Right renal pelvis (tissue), 4 donors: Measurements from ENCODE around the gene C22orf42. TPM values are rescaled to one million over a fixed set of nuclear protein-coding genes. Genes with fewer than 3 reads are reported as not detected.
"Not testable (repeated sequence)": the region's sequence is repeated elsewhere in the genome, so short reads cannot be mapped to it uniquely, and the experiment has no call there.

ENCODE experiments used
- DNase-seq, 4 donors: peaks; one replicate each; pipeline ENCODE4 v3.0.0-alpha.2; 2013; ENCODE audit warnings: low read depth in 4 of 4, low spot score in 3 of 4, missing footprints in 1 of 4
- polyA plus RNA-seq, 4 donors: library from polyadenylated mRNA; unstranded; fragments of 120-200 nt; gene quantifications; one replicate each; pipeline ENCODE4 v1.2.1, GENCODE V29; 2013; ENCODE audit not compliant: insufficient read length in 4 of 4

C22orf42 gene
- polyA plus RNA-seq, 4 donors = not detected

DNA sequence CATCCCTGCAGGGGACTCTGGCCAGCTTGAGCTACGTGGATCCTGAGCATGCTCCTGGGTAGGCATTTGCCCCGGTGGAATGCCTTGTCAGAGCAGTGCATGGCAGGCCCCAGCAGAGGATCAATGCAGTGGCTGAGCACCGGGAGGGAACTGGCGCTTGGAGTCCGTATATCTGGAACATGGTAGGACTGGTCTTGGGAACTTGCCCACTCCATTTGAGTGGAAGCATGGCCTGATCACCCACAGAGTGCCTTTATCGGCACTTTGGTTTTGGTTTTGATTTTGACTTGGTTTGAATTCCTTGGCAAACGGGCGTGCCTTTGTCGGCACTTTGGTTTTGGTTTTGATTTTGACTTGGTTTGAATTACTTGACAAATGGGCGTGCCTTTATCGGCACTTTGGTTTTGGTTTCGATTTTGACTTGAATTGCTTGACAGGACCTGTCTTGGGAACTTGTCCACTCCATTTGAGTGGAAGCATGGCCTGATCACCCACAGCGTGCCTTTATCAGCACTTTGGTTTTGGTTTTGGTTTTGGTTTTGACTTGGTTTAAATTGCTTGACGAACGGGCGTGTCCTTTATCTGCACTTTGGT is 21.3 kb downstream of the C22orf42 start:
- not testable (repeated sequence) for DNase-seq

DNA sequence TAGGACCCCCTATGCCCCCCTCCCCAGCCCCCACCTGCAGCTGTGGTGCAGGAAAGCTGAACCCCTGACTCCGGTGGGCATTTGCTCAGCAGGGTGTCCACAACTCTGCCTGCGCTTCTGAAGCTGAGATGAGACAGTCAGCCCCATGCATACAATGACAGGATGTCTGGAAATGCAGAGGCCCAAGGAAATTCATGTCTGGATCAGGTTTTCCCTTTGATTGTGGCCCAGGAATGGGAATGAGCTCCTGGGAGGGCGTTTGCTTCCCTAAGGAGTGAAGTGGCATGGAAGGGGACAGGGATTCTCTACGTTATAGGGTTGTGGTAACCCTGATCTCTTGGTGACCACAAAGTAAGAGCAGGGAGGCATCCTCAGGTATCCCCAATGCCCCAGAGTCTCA is 22.2 kb downstream of the C22orf42 start:
- not testable (repeated sequence) for DNase-seq

DNA sequence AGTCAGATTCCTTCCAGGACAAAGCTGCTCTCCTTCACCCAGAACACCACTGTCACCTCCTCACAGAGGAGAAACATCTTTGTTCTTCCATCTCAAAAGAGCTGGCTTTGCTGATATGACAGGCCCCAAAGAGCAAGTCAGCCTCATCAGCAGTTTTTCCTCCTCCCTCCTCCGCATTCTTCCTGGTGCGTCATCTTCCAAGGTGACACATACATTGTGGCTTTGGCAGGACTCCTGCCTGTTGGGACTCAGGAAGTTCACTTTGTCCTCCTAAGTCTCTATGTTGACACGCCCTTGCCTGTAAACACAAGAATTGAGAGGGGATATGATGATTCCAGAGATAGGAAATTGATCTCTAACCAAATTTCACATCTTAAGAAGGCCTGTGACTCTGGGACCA is 23.1 kb downstream of the C22orf42 start:
- DNase-seq = not testable (repeated sequence)

DNA sequence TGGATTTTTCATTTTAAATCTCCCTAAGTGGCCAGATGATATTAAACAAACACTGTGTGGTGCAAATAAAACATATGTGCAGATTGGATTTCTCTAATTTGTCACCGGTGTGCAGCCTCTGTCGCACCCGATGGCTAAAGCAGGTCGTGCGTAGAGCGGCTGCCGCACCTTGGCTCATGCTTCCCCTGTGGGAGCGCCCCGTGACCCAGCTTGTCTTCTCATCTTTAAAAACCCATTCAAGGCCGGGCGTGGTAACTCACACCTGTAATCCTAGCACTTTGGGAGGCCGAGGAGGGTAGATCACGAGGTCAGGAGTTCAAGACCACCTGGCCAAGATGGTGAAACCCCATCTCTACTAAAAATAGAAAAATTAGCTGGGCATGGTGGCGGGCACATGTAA is 24.3 kb downstream of the C22orf42 start:
- DNase-seq = not testable (repeated sequence)

DNA sequence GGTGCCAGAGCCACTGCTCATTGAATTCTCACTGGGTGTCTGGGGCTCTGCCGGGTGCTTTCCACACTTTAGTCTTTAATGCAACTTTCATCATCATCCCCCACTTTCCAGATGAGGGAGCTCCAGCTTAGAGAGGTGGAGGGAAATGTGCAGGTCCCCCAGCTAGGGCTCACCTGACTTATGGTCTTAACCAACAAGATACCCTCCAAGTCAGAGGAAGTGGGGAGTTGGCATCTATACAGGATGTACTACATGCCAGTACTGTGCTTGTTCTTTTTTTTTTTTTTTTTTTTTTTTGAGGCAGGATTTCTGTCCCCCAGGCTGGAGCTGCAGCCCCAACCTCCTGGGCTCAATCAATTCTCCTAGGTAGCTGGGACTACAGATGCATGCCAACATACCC is 26.3 kb downstream of the C22orf42 start:
- no peak for DNase-seq

DNA sequence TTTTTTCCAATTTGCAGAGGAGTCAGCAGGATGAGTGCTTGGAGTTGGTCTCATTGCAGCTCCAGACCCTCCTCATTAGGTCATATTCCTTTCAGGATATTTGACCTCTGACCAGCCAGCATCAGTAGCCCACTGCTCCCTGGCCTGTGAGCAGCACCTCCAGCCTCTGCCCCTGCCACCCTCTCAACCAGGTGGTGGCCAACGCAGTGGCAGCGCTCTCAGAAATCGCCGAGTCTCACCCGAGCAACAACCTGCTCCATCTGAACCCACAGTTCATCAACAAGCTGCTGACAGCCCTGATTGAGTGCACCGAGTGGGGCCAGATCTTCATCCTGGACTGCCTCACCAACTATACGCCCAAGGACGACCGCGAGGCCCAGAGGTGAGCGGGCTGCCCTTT is 27.0 kb downstream of the C22orf42 start:
- DNase-seq = no peak

DNA sequence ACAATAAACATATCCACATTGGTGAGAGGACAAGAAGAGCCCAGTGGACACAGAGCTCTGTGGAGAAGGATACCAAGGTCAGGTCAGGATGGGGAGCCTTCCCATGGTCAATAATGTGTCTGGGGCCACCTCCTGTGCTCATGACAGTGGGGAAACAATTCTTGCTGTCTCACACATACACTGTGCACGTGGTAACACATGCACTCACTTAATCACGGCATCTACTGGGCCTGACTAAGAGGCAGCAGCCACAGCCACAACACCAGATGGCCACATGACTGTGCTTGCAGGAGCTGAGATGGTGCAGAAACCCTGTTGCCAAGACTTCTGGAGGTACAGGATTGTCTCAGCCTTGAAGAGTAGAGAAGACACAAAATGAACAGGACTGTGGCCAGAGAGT is 28.6 kb downstream of the C22orf42 start:
- no peak for DNase-seq

DNA sequence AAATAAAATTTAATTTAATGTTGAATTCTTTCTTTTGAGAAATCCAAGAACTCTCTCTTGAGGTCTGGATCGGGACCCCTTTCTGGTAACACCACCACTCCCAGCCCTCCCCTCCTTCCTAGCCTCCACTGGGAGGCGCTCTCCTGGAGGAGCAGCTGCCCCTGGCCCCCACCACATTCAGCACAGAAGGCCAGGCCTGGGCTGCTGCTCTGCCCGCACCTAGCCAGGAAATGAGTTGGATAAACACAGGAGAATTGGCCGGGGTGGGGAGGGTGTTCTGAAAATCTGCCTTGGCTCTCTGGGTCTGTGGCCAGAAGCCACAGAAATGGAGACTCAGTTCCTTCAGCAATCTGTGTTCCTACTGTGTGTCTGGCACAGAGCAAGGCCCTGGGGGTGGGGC is 31.2 kb downstream of the C22orf42 start:
- DNase-seq = no peak

DNA sequence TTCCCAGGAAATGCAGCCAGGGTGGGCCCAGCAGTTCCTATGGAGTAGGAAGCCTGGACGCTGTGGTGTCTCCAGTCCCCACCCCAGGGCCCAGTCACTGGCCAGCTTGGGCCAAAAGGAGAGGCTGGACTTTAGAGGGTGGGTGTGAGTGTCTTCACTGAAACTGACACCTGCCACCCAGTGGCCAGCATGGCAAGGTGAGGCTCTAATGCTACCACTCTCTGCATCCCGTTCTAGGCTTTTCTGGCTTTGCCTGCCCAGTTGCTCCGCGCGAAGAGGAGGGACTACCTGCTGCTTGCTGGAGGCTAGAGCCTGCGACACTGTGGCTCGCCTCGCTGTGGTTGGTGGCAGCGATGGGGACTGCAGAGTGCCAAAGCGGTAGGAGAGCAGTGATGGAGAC is 35.4 kb downstream of the C22orf42 start:
- no peak for DNase-seq

DNA sequence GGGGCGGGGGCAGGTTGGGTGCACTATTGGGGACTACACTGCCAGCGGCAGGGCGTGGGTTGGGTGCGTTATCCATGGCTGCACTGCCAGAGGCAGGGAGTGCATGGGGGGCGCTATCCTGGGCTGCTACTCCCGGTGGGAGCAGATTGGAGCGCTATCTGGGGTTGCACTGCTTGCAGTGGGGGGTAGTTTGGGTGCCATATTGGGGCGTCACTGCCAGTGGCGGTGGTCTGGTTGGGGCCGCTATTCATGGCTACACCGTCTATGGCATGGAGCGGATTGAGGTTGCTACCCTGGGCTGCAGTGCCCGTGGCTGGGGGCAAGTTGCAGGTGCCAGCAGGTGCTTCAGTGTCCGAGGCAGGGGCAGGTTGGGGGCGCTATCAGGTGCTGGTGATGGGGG is 36.2 kb downstream of the C22orf42 start:
- no peak for DNase-seq

DNA sequence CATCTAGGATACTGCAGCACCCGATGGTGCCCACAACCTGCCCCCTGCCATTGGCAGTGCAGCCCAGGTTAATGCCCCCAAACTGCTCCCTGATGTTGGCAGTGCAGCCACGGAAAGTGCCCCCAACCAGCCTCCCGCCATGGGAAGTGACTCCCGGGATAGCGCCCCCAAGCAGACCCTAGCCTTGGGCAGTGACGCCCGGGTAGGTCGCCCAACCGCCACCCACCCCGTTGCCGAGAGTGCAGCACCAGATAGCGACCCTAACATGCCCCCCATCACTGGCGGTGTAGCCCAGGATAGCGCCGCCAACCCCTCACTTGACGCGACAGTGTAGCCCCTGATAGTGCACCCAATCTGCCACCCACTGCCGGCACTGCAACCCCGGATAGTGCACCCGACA is 38.5 kb downstream of the C22orf42 start:
- DNase-seq = no peak

DNA sequence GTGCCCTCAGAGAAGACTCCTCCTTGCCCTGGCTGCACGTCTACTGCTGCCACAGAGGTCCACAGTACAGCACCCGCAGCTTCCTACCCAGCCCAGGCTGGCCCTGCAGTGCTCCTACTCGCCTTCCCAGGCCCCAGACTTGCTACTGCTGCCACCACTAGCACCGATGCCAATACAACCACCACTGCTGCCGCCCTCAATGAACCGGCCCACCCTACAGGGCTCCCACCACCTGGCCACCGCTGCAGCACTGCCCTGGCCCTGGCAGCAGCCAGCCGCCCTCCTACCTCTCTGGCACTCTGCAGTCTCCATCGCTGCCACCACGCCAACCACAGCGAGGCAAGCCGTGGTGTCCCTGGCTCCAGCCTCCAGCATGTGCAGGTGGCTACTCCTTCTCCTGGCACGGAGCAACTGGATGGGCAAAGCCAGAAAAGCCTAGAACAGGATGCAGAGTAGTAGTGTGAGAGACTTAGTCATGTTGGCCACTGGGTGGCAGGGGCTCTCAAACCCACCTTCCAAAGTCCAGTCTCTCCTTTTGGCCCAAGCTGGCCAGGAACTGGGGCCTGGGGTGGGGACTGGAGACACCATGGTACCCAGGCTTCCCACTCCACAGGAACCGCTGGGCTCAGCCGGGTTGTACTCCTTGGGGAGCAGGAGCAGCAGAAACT is 39.4 kb downstream of the C22orf42 start:
- no peak for DNase-seq

DNA sequence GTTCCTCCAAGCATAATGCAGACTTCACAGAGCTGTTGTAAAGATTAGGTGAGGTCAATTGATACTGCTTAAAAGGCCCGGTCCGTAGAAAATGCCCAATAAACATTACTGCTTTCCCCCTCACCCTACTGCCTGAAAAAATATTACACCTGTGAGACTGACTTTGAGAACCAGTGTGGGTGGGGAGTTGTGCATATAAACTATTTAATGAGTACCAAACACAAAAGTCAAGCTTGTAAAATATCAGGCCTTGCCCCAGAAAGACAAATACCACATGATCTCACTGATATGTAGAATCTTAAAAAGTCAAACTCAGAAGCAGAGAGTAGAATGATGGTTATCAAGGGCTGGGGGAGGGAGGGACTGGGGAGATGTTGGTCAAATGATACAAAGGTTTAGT is 46.7 kb downstream of the C22orf42 start:
- DNase-seq = no peak

DNA sequence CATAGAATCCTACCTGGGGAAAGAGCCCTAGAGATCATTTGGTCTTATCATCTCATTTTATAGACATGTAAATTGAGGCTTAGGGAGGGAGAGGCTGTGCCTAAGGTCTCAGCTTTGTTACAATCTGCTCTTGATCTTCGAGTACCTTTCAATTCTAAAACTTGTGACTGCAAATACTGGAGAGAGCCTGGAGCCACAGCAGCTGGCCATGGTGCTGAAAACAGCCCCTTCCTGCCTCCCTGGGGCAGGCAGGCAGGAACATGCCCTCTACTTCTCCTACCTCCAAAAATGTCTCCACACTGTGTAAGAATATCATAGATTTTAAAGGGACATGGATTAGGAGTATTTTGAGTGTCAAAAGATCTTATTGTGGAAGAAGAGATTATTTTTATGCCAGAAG is 52.2 kb downstream of the C22orf42 start:
- DNase-seq = peak; percentile 4 to 18 (median 10)

DNA sequence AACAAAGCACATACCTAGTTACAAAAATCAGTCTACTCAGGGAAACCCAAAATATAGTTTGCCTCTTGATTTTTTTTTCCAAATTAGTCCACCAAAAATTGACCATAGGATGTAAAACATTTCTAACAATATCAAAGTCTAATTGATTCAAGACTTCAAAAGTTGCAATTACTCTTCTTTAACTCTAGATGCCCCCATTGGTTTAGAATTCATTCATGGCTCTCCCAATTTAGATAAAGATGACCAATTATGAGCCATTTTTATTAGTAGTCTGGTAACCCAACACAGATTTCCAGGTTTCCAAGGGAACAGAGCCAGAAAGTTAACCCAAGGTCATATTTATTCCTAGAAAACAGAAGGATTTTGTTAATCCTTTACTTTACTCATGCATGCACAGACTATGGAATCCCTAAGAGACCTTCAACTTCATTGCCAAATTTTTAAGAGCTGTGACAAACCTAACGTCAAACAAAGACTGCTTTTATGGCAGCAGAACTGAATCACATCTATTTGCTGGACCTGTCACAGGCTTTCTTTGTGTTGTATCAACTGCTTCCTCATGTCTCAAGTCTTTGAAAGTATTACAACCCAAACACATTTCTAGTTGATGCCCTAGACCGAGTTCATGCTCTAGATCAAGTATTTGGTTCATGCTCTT is 55.3 kb downstream of the C22orf42 start:
- no peak for DNase-seq

DNA sequence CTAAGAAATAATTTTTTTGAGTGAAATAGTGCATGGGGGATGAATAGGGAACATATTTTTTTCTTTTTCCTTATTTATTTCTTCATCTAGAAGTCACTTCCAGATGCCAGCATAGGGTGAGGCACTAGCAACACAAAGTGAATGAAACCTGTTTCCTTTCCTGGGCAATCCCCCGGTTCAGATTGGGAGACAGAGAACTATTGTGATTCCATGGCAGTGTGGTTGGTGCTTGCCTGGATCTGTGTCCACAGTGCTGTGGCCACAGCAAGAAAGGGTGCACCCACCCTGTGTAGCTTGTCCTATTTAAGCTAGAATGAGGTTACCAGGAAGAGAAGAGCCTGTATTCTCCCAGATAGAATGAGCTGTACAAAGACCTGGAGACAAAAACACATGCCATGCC is 58.4 kb downstream of the C22orf42 start:
- DNase-seq = no peak

Other genes starting within 250 kb of the C22orf42 start
- gene YWHAH, start 214.8 kb downstream of the C22orf42 start, polyA plus RNA-seq = 100 to 1,000 TPM; 117 to 135 (median 130) TPM
- 1 to 10 TPM in 1 of 4 donors, under 1 TPM in 3; 0.34 to 1.3 (median 0.52) TPM for gene SLC5A1, start 116.0 kb downstream of the C22orf42 start, polyA plus RNA-seq
- gene RFPL2, start 45.8 kb upstream of the C22orf42 start, polyA plus RNA-seq = under 1 TPM; 0.17 to 0.60 (median 0.37) TPM
- gene SLC5A4, start 96.0 kb upstream of the C22orf42 start, polyA plus RNA-seq = 1 to 10 TPM in 2 of 4 donors, under 1 TPM in 2; 0.73 to 2.3 (median 0.98) TPM
- under 1 TPM in 1 of 4 donors, not detected in 3; 0.21 TPM for gene RFPL3, start 198.6 kb upstream of the C22orf42 start, polyA plus RNA-seq